Measurements from ENCODE around the gene PIGV.
"Not testable (repeated sequence)": the region's sequence is repeated elsewhere in the genome, so short reads cannot be mapped to it uniquely, and the experiment has no call there.

Gene PIGV

GRCh38 chr1:26794391-26794790 is 6.6 kb downstream of the PIGV start:
- DNase-seq (ENCODE audit: low spot score), result no peak

GRCh38 chr1:26797627-26798026 is 9.9 kb downstream of the PIGV start:
- DNase-seq (ENCODE audit: low spot score), result no peak

GRCh38 chr1:26799479-26800142 is 11.9 kb downstream of the PIGV start:
- DNase-seq (ENCODE audit: low spot score), result peak; percentile 90

DNA sequence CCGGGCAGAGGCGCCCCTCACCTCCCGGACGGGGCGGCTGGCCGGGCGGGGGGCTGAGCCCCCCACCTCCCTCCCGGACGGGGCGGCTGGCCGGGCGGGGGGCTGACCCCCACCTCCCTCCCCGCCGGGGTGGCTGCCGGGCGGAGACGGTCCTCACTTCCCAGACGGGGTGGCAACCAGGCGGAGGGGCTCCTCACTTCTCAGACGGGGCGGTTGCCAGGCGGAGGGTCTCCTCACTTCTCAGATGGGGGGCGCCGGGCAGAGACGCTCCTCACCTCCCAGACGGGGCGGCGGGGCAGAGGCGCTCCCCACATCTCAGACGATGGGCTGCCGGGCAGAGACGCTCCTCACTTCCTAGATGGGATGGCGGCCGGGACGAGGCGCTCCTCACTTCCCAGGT is 16.2 kb downstream of the PIGV start:
- DNase-seq (ENCODE audit: low spot score), result not testable (repeated sequence)

- DNase-seq (ENCODE audit: low spot score), result peak; percentile 67
Observed at GRCh38 chr1:26810105-26810504, 22.4 kb downstream of the PIGV start.

DNA sequence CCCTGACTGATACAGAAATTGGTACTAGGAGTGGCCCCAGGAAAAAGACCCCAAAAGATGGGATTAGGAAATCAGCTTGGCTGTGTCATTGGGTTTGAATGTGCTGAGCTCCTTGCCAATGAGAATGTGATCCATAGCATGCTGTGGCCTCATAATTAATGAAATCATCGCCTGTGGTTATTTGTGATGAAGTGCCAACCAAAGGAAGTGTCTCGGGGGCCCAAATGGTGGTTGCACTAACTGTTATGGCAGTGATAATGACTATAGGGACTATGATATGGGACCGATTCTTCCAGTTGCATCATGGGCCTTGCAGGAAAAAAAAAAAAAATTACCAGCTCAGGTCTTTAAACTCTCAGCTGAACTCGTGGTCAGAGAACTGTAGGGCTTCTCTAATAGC is 23.3 kb downstream of the PIGV start:
- DNase-seq (ENCODE audit: low spot score), result no peak

GRCh38 chr1:26811708-26812107 is 24.0 kb downstream of the PIGV start:
- no peak for DNase-seq (ENCODE audit: low spot score)

DNA sequence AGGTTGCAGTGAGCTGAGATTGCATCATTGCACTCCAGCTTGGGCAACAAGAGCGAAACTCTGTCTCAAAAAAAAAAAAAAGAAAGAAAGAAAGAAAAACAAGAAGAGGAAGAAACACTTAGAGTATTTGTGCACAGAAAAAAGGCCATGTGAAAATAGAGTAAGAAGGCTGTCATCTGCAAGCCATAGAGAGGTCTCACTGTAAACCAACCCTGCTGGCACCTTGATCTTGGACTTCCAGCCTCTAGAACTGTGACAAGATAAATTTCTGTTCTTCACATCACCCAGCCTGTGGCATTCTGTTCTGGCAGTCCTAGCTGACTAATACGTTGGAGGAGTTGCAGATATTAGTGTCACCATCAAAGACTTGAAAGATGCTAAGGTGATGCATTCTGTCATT is 26.6 kb downstream of the PIGV start:
- DNase-seq (ENCODE audit: low spot score), result no peak

DNA sequence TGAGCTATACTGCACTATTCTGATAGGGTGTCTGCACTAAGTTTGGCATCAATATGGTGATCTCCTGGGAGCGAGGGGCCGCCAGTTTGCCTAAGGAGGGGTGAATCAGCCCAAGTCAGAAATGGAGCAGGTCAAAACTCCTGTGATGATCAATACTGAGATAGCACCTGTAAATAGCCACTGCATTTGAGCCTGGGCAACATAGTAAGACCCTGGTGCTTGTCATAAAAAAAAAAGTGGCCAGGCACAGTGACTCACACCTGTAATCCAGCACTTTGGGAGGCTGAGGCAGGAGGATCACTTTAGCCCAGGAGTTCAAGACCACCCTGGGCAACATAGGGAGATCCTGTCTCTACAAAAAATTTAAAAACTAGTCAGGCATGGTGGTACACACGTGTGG is 27.1 kb downstream of the PIGV start:
- DNase-seq (ENCODE audit: low spot score), result no peak

- no peak for DNase-seq (ENCODE audit: low spot score)
Observed at GRCh38 chr1:26820784-26821269, 33.1 kb downstream of the PIGV start.

GRCh38 chr1:26822737-26823395 is 35.1 kb downstream of the PIGV start:
- no peak for DNase-seq (ENCODE audit: low spot score)

DNA sequence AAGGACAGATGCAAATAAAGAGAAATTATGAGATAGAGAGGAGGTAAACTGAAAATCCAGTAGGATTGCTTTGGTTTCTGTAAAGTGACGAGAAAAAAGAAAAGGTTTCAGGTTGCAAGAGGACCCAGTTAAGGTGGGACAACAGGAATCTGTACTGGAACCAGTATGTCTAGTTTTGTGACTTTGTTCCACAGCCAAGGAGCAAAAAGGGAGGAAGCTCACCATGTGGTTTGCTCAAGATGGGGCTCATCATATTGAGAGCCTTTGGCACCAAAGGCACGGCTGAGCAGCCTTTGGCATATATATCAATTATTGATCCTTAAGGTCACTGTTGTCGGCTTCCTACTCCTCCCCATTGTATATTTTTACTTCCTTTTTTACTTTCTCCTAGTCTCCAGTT is 37.0 kb downstream of the PIGV start:
- DNase-seq (ENCODE audit: low spot score), result no peak

- peak; percentile 72 for DNase-seq (ENCODE audit: low spot score)
Observed at GRCh38 chr1:26826261-26827105, 38.7 kb downstream of the PIGV start, which contains the start of gene ZDHHC18. Gene ZDHHC18, plus strand, starts transcription at chr1:26826688. Its CDS starts 117 bp downstream, at chr1:26826805.

GRCh38 chr1:26827106-26827604 is 39.4 kb downstream of the PIGV start:
- DNase-seq (ENCODE audit: low spot score), result no peak

- no peak for DNase-seq (ENCODE audit: low spot score)
Observed at GRCh38 chr1:26827663-26828062, 39.9 kb downstream of the PIGV start.

- DNase-seq (ENCODE audit: low spot score), result no peak
Observed at GRCh38 chr1:26828411-26828991, 40.8 kb downstream of the PIGV start.

DNA sequence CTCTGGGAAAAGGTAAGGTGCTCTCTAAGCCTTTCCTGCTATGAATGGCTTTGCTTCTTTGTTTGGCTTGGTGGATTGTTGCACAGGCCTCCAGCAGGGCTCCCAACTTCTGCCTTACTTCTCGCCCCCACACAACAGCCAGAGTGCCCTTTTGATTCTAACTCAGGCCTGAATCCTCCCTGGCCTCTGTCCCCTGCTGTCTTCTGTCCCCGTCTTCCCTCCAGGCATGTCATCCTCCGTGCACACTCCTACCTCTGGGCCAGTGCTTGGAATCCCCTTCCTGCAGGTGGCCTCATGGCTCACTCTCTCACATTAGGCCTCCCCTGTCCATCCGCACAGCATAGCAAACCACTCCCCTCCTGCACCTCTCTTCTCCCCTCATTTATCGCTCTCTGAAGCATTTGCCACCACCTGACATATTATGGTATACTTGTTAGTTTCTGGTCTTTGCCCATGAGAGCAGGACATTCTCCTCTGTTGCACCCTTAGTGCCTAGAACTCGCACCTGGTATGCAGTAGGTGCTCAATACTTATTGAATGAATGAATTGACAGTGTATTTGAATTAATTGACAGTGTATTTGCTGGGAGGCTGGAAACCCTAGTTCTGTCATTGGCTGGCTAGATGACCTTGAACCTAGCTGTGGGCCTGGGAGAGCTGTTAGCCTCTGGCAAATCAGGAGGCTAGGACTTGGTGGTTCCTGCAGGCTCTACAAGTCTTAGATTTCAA is 41.6 kb downstream of the PIGV start:
- DNase-seq (ENCODE audit: low spot score), result no peak

DNA sequence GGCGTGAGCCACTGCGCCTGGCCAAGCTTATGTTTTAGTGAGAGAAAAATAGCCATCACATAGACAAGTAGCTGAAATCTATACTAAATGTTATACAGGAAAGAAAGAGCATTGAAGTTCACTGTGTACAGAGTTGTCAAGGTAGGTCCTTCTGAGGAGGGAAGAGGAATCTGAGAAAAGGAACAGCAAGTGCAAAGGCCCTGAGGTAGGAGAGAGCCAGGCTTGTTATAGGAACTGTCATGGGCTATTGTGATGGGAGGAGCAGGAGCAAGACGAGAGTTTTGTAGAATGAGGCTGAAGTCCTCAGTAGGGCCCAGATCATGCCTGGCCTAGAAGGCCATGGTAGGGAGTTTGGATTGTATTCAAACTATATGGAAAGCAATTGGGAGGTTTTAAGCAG is 43.3 kb downstream of the PIGV start:
- DNase-seq (ENCODE audit: low spot score), result no peak

- DNase-seq (ENCODE audit: low spot score), result no peak
Observed at GRCh38 chr1:26831546-26832248, 43.9 kb downstream of the PIGV start.

DNA sequence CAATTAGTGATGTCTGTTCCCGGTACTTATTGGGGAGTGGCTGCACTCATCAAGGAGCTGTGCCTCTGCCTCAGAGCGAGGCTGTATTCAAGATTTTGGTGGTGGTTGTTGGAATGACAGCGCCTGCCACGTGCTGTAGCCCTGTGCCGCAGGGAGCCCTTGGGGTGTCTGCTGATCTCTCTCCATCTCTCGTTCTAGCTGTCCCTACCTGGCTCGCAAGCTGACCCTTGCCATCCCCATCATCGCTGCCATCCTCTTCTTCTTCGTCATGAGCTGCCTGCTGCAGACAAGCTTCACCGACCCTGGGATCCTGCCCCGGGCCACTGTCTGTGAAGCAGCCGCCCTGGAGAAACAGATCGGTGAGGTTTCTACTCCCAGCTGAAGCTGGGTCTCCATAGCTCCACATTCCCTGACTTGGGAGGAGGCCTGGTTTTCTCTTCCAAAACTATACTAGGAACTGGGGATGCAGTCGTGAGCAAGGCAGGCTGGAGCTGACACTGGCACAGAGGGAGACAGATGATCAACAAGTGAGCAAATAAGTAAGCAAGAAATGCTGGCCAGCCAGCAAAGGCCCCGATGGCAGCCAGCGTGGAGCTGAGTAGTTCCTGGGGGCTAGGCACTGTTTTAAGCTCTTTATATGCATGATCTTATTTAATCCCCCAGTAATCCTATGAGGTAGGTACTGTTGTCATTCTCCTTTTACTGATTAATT is 44.7 kb downstream of the PIGV start:
- DNase-seq (ENCODE audit: low spot score), result no peak
